ENCODE measurements around the gene SLC35D2.

The SLC35D2 gene

DNA sequence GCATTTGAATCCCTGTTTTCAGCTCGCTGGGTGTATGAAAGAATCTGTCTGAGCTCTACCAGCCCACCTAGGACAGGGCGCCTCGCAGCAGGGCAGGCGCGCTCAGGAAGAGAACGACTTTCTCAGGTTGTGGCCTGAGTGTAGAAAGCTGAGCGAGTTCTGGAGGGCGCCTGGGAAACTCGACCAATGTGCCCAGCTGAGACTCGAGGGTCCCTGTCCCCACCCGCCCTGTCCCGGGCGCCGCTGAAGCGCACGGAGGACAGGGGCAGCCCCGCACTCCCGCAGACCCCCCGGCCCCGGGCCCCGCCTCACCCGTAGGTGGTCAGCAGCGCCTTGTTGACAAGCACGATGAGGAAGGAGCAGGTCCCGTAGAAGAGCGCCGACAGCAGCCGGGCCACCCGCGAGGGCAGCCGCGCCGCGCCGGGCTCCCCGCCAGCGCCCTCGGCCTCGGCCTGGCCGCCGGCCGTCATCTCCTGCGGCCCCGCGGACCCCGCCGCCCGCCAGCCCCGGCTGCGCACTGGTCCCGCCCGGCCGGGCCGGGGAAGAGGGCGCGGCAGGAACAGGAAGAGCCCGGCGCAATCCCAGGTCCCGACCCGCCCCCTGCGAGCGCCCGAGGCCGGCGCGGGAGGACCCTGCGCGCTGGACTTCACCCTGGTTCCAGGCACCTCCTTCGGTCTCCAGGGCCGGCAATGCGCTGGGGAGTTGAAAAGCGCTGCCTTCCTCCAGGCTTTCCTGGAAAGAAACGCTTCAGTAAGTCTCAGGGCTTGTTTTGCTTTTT lies at the start of gene SLC35D2:
Gene SLC35D2, minus strand, starts transcription at position 547 of the 778 bp plus-strand sequence. Its CDS starts 77 bp downstream, at position 470.
- no peak for DNase-seq

DNA sequence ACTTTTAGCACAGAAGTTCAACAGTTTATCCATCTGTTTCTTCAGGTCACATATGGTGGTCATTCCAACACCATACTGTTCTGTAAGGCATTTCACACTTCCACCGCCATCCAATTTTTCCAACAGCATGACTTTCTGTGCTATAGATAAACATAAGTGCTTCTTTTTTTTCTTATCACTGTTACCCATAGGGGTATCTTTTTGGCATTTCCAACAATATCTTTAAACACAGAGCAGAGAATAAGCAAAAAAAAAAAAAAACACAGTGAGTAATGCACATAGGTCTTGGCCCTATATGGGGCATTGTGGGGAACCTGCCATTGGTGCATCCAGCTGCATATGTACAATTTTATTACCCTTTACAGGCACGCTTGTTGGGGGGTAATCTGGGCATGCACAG lies 46.9 kb upstream of the SLC35D2 start:
- no peak for DNase-seq

DNA sequence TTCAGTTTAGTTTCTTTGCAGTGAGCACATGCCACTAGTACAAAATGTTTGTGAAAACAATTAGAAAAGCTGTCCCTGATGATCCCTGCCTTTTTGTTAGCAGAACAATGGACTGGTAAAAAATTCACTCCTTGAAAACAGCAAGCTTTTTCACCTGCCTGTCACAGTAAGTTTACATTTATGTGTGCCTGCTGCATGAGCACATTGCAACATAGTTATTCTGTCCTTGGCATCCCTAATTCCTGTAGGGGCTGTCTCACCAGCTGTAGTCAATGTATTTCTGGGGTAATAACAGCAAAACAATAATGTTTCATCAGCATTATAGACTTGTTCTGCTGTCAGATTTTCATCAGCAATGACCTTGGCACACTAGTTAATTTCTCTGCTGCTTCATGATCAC lies 46.2 kb upstream of the SLC35D2 start:
- DNase-seq, result no peak

DNA sequence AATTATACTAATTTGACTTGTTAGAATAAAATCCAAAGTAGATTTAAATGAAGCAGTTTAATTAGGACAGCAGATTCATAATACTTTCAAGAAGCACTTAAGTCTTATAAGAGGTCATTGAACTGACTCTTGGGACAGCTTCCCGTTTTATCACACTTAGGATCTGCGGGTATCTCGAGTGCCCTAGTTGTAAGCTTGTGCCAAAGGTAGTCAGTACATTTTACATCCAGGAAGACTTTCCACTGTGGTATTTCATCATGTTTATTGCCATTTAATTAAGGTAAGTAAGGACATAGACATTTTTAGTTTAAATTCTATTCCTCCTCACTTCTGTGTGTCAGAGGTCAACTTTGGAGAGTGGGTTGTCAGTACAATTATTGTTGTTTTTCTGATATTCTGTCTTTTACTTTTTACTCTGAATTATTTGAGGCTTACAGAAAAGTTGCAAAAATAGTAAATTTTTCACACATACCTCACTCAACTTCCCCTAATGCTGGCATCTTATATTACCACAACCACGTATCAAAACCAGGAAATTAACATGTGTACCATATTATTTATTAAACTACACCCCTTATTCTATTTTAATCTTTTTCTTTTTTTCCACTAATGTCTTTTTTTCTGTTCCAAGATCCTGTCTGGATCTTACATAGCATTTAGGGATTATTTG lies 42.1 kb upstream of the SLC35D2 start:
- DNase-seq, result peak; percentile 5

GRCh38 chr9:96423985-96424336 lies 40.5 kb upstream of the SLC35D2 start:
- no peak for DNase-seq

DNA sequence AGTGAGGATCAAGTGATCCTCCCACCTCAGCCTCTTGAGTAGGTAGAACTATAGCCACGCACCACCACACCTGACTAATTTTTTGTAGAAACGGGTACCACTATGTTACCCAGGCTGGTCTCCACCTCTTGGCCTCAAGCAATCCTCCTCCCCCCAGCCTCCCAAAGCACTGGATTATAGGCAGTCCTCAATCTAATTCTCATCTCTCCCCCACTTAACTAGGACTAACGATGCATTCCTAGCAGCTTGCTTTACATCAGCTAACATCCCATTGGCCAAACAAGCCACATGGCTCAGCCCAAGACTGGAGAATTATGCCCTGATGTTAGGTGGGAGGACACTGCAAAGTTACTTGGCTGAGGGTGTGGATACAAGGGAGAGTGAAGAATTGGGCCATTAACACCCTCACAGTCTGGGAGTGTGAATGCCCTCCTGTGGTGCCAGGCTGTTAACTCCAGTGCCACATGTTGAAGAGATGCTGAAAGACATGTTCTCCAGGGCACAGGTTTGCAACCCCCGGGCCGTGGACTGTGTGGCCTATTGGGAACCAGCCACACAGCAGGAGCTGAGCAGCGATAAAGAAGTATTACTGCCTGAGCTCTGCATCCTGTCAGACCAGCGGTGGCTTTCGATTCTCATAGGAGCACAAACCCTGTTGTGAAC lies 39.9 kb upstream of the SLC35D2 start:
- DNase-seq, result no peak

DNA sequence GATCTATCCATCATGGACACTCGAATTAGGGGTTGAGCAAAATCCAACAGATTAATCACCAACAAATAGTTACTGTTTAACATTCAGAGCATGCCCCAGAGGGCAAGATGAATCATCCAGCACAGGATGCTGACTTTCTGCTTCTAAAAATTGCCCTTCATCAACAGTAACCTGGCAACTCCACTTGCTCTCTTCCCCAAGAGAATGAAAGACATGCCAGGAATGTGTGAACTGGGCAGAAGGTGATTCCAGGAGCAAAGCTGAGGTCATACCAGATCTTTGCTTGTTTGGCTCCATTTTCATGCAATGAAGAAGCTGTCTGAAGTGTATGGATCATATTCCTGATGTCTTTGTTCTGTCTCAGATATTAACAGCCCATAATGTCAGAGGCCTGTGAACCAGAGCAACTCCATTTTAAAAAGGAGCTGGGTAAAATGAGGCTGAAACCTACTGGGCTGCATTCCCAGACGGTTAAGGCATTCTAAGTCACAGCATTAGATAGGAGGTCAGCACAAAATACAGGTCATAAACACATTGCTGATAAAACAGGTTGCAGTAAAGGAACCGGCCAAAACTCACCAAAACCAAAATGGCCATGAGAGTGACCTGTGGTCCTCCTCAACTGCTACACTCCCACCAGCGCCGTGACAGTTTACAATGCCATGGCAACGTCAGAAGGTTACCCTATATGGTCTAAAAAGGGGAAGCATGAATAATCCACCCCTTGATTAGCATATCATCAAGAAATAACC lies 37.1 kb upstream of the SLC35D2 start:
- DNase-seq, result peak; percentile 15

DNA sequence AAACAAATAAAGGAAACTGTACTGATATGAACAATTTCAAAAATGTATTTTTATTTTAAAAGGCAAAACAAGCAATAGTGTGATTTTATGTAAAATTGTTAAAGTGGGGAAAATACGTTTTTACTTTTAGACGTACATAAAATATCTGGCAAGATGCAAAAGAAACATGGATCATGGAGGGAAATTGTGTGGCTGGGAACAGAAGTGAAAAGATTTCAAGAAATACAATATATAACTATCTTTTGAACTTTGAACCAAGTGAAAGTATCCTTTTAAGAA lies 36.1 kb upstream of the SLC35D2 start:
- DNase-seq, result no peak

- DNase-seq, result peak; percentile 64
Observed at GRCh38 chr9:96418920-96419690, 35.6 kb upstream of the SLC35D2 start.

- peak; percentile 94 for DNase-seq
Observed at GRCh38 chr9:96418083-96418919, 34.8 kb upstream of the SLC35D2 start, which contains the start of gene ZNF367. Gene ZNF367, minus strand, starts transcription at chr9:96418370. Its CDS starts 338 bp downstream, at chr9:96418032.

DNA sequence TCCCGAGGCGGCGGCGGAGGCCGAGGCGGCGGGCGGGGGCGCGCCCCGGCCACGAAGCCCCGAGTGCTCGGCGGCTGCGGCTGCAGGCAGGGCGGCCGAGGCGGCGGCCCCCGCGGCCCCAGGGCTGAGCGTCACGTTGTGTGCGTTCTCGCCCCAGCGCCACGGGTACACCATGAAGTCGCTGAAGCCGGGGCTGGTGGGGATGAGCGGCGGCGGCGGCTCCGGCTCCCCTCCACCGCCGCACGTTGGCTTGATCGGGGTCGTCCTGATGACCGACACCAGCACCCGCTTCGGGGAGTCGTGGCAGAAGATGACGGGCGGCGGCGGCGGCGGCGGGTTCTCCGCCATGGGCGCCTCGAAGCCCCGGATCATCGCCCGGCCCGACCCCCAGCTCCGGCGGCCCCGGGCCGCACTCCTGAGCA lies 34.2 kb upstream of the SLC35D2 start:
- DNase-seq, result no peak

GRCh38 chr9:96417051-96417586 lies 33.6 kb upstream of the SLC35D2 start:
- DNase-seq, result peak; percentile 60

GRCh38 chr9:96413302-96414221 lies 30.1 kb upstream of the SLC35D2 start:
- DNase-seq, result peak; percentile 73

DNA sequence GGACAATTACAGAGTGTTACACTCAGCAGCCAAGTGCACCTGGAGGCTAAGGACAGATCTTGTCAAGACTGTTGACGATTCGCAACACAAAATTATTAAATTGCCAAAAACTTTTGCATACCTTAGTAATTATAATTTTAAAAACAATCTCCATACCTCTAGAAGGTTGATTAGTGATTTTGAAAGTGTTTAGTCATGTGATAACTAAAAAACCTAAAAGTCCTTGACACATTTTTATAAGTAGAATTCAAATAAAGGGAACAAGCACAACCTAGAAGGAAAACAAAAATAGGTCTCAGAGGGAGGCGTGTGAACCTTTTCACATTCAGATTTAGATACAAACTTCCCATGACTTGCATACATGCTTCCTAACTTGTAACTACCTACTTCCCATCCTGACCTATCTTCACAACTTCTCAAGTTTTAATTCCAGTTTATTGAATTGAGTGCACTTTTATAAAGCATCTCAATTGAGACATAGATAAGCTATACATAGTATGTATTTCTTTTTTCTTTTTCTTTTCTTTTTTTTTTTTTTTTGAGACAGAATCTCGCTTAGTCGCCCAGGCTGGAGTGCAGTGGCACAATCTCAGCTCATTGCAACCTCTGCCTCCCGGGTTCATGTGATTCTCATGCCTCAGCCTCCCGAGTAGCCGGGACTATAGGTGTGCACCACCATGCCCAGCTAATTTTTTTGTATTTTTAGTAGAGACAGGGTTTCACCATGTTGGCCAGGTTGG lies 28.8 kb upstream of the SLC35D2 start:
- no peak for DNase-seq

DNA sequence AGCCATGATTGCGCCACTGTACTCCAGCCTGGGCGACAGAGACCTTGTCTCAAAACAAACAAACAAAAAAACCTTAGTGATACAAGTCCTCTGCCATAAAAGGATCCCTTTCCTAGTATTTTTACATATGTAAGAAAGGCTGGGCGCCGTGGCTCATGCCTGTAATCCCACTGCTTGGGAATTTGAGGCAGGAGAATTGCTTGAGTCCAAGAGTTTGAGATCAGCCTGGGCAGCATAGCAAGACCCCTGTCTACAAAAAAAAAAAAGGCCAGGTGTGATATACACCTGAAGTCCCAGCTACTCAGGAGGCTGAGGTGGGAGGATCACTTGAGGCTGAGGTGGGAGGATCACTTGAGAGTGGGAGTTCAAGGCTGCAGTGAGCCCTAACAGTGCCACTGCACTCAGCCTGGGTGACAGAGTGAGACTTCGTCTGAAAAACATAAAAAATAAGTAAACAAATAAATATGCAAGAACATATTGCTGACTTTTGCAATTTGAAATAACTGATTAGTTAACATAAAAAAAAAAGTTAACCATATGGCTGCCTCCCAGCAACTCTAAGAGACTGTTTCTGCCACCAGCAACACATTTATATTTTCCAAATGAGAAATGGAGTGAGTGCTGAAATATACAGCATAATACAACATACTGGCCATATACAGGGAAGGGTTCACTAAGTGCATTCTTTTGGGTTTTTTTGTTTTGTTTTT lies 27.8 kb upstream of the SLC35D2 start:
- no peak for DNase-seq

DNA sequence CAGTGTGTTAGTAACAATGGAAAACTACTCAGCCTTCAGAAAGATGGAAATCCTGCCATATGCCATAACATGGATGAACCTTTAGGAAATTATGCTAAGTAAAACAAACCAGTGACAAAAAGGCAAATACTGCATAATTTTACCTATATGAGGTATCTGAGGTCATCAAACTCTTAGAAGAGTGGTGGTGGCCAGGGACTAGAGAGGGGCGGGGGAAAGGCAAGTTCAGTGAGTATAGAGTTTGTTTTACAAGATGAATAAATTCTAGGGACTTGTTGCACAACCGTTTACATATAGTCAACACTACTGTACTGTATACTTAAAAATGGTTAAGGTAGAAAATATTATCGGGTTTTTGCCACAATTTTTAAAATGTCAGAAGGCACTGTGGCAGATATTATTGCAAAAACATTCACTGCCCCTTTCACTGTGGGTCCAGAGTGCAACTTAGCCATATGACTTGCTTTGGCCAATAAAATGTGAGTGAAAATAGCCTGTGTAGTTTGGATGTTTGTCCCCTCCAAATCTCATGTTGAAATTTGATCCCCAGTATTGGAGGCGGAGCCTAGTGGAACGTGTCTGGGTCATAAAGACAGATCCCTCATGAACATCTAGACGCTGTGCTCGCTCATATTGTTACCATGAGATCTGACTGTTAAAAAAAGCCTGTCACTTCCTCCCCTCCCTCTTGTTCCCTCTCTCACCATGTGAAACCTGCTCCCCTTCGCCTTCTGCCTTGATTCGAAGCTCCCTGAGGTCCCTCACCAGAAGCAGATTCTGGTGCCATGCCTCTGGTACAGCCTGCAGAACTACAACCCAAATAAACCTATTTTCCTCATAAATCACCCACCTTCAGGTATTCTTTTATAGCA lies 25.1 kb upstream of the SLC35D2 start:
- no peak for DNase-seq

- DNase-seq, result no peak
Observed at GRCh38 chr9:96400132-96400910, 16.8 kb upstream of the SLC35D2 start.
